T-helper 9 cell (primary cell): ENCODE results near the gene ISY1.
"Not testable (repeated sequence)": the region's sequence is repeated elsewhere in the genome, so short reads cannot be mapped to it uniquely, and the experiment has no call there.

Source experiments
- DNase-seq: peaks from one replicate; pipeline ENCODE4 v3.0.0-alpha.2; 2020

Gene ISY1

DNA sequence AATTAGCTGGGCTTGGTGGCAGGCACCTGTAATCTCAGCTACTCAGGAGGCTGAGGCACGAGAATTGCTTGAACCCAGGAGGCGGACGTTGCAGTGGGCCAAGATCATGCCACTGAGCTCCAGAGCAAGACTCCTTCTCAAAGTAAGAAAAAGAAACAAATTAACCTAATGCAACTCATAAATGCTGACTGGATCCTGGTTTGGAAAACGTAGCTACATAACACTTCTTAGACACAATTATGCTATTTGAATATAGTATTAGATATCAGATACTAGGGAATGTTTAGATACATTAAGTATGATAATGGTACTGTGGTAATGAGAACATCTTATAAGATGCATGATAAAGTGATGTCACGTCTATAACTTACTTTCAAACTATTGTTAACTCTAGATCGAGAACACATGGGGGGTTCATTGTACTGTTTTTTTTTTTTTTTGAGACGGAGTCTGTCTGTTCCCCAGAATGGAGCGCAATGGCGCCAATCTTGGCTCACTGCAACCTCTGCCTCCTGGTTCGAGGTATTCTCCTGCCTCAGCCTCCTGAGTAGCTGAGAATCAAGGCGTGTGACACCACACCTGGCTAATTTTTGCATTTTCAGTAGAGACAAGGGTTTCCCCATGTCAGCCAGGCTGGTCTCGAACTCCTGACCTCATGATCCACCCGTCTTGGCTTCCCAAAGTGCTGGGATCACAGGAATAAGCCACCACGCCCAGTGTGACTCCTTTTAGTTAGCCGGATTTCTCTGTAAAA lies 5.9 kb upstream of the ISY1 start:
- no peak for DNase-seq

DNA sequence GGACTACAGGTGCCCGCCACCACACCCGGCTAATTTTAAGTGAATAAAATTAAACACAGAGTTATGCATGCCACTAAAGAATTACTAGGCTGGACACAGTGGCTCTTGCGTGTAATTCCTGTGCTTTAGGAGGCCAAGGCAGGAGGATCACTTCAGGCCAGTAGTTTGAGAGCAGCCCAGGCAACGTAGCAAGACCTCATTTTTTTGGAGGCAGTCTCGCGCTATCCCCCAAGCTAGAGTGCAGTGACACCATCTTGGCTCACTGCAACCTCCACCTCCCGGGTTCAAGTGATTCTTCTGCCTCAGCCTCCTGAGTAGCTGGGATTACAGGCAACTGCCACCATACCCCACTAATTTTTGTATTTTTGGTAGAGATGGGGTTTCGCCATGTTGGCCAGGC lies 4.7 kb upstream of the ISY1 start:
- DNase-seq = not testable (repeated sequence)

DNA sequence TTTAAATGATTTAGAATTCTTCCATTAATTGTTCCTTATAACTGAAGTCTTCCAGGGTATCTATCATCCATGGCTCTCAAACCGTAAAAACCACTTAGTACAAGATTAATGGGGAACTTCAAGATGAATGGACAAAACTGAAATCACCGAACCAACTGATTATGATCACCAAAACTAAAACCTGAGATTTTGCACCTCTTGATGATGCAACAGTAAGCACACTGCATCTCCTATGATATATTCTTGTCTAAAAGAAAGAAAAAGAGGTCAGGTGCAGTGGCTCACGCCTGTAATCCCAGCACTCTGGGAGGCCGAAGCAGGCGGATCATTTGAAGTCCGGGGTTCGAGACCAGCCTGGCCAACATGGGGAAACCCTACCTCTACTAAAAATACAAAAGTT lies 3.6 kb upstream of the ISY1 start:
- DNase-seq = no peak

DNA sequence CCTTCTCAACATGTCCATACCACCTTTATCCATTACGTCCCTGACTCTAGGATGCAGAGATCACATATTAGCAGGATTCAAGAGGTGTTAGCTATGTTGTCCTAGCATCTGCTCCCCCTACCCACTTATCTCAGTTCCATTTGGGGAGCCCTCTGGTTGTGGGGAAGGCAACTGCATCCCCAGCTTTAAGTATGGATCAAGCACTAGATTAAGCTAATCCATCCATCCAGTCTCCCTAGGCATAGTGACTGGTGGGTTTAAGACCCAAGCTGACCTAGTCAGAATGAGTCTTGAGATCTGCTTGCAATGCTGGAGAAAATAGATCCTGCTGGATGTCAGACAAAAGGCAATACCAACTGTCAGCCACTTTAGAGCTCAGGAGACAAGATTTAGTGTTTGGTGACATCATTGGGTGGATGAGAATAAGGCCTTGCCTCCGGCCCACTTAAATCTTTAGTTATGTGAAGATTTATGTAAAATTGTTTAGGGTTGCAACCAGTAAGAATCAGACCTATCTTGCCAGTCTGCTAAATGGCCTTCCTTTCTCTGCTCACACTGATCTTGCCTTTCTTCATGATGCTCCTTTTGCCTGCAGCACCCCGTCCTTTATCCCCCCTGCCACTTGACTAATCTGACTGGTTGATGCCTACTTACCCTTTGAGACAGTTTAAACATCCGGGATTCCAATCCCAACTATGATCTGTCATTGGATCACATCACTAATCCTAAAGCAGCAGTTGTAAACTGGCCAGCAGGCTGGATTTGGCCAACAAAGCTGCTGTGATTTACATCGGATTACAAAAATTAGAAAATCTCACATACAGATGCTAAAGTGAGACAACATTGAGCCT lies 2.1 kb upstream of the ISY1 start:
- no peak for DNase-seq

DNA sequence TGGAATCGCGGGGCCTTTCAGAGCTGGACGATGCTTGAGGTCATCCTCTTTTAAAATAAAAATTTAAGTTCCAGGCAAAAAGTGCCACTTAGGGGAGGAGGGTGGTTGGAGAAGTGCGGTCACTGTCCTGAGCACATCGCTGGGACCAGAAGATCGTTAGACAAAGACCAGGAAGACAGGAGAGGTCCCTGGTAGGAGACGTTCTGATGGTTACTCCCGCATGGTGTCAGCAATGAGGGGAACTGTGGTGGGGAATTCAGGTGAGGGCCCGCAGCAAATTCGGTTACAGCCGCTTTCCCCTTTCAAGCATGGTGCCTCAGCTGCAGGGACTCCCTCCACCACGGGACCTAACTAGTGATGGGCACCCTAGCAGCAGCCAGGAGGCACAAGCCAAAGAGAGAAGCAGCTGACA lies 1.0 kb upstream of the ISY1 start:
- DNase-seq = no peak

DNA sequence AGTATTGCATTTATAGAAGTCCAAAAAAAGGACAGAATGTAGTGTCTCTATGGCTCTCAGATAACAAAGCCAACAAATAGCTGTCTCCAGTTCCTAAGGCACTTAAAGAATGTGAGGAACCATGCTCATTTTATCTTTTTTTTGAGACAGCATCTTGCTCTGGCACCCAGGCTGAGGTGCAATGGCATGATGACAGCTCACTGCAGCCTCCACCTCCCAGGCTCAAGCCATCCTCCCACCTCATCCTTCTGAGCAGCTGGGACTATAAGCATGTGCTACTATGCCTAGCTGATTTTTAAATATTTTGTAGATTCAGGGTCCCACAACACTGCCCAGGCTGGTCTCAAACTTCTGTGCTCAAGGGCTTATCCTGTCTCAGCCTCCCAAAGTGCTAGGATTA lies 16.1 kb downstream of the ISY1 start:
- DNase-seq = no peak

DNA sequence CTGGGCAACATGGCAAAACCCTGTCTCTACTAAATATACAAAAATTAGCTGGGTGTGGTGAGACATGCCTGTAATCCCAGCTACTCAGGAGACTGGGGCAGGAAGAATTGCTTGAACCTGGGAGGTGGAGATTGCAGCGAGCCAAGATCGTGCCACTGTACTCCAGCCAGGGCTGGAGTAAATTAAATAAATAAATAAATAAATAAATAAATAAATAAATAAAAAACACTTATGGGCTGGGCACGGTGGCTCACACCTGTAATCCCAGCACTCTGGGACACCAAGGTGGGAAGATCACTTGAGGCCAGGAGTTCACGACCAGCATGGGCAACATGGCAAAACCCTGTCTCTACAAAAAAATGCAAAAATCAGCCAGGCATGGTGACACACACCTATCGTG lies 19.9 kb downstream of the ISY1 start:
- DNase-seq = not testable (repeated sequence)

DNA sequence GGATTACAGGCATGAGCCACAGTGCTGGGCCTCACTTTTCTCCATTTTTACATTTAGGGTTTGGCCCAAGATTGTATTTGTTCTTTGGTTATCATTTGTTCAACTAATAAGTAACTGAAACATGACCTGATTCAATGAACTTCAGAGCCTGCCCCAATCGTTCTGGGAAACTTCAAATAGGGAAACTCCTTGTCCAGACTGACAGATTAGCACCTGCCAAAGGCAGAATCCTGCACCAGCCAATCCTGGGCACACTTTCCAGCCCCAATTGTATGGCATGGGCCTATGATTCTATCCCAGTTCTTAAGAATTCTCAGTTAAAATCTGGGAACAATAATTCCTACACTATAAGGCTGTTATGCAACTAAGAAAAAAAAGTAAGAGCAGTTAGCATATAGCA lies 21.0 kb downstream of the ISY1 start:
- DNase-seq = no peak

DNA sequence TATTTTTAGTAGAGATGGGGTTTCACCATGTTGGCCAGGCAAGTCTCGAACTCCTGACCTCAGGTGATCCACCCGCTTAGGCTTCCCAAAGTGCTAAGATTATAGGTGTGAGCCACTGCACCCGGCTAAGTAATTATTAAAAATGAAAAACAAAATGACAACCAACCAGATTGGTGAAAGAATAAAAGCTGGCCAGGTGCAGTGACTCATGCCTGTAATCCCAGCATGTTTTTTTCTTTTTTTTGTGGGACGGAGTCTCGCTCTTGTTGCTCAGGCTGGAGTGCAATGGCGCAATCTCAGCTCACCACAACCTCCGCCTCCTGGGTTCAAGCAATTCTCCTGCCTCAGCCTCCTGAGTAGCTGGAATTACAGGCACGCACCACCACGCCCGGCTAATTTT lies 24.6 kb downstream of the ISY1 start:
- not testable (repeated sequence) for DNase-seq

DNA sequence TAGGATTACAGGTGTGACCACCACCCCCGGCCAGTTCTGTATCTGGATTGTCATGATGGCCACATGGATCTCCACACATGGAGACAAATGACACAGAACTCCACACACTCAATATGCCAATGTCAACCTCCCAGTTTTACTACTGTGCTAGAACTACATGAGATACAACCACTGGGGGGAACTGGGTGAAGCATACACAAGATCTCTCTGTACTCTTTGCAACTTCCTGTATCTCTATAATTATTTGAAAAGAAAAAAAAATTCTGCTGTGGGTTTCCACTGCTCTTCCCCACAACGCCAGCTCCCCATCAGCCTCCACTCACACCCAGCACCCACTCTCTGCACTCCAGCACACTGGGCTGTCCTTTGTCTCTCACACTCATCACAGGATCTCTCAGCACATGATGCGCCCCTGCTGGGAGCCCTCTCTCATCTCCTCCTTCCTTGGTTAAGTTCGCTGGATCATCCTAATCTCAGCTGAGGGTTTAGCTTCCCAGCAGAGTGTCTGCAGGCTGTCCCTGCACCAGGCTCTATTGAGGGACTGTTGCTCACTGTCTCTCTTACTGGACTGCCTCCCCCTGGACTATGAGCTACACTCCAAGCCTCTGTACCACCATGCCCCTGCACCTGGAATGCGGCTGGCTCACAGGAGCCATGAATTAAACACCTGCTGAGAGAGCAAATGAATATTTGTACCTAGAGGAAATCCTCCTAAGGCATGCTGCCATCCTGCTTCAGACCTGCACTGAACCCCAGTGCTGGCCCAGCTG lies 28.6 kb downstream of the ISY1 start:
- no peak for DNase-seq

DNA sequence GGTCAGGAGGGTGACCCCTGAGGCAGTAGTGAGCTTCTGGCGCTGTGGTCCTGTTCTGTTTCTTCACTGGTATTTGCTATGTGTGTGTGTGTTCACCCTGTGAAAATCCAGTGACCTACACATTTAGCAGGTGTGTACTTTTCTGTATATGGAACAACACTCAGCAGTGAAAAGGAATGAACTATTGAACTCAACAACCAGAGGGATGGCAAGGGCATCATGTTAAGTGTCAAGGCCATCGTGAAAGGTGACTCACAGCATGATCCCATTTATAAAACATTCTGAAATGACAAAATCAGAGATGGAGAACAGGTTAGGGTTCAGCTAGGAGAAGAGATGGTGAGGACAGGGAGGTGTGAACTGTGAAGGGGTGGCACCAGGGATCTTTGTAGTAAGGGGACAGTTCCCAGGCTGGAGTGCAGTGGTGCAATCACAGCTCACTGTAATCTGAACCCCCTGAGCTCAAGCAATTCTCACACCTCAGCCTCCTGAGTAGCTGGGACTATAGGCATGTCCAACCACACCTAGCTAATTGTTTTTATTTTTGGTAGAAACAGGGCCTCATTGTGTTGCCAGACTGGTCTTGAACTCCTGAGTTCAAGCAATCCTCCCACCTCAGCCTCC lies 29.3 kb downstream of the ISY1 start:
- no peak for DNase-seq

DNA sequence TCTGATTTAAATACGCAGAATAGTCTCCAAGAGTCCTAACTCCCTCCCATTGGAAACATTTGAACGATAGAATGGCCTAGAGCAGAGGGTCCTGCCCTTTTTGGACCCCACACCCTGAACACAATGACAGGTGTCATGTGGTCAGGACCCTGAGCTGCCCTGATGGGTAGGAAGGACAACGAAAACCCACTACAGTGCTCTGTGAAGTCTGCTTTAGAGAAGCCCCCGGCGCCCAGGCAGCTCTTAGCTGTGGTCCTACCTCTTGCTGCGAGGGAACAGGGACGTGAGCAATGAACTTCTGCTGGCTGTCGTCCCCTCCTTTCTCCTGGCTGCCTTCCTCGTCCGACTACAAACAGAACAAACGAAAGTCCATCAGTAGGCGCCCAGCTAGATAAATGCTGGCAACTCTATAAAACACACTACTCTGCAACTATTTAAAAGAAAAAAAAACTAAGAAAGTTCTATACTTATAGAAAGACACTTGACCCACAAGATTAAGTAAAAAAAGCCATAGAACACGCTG lies 30.5 kb downstream of the ISY1 start:
- no peak for DNase-seq

DNA sequence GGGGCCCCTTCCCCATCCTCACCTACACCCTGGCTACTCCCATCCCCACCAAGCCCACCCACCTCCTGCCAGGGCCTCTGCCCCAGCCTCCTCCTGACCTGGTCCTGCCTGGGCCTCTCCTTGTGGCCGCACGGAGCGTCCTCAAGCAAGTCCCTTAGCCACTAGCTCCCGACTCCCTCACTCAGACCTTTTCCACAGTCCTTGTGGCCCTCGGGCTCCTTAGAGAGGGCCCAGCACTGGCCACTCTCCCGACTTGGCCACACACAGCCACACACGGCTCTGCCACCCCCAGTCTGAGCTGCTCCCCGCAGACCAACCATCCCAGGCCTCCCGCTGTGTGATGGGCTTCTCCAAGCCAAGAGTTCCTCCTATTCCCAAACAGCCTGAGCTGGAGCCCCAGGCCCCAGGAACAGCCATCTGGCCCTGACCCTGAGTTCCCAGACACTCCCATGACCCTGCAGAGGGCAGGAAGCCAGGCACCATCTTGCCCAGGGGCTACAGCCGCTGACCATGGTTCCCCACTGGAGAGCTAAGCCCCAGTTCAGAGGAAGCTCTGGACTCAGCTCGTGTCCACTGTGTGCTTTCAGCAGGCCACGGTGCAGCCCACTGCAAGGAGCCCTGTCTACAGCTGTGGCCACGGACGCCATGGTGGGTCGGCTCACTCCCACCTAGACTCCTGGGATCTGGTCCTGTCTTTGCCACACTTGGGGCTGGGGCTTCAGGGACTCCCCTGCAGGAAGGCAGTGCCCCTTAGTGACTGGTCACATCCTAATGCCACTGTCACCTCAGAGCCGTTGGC lies 32.3 kb downstream of the ISY1 start:
- no peak for DNase-seq

DNA sequence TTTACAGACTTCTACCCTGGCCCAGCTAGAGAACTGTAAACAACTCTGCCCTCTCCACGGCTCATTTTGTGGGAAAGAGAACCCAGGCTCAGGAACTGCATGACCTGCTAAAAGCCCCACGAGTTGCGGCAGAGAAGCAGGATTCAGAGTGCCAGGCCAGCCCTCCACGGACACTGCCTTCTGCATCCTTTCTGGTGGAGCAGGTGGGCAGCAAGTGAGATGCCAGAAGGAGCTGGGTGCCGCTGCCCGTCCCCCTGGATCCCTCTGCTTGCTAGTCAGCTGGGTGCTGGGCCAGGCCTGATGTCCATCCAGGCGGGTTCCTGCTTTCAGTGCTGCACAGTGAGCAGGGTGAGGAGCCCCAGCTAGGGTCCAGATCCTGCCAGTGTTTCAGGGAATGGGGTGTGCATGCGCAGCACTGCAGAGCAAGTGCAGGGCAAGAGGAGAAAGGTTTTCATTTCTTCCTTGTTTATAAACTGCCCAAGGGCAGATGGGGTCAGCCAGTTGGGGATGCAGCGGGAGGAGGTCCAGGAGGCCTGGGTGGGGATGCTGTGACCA lies 34.1 kb downstream of the ISY1 start:
- DNase-seq = no peak

DNA sequence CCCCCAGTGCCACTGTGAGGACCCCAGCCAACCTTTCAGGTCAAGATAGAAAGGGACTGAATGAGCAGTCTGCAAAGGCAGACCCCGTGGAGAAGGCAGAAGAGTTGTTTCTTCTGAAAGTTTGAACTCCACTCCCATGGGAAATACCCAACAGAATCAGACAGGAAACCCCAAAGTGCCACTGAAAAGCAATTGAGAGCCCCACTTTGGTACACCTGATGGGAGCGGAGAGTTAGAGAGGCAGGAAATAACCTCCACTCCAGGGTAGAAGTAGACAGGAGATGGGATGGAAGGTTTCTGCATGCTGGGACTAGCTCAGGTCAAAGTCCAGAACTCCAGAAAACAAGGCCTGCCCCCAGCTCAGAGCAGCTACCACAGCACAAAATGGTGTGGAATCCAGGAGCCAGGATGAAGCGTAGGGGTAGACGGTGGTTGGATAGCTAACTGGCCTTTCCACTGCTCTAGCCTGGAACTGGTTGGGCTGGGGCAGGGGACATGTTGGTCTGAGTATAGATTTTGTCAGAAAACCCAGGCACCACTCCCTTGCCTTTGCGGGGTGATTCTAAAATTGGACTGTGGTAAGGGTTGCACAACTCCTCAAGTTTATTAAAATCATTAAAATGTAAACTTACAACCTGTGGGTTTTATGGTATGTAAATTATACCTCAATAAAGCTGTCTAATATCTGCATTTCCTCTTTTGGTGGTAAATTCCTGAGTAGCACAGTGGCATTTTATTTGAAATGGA lies 37.4 kb downstream of the ISY1 start:
- DNase-seq = peak; percentile 8

DNA sequence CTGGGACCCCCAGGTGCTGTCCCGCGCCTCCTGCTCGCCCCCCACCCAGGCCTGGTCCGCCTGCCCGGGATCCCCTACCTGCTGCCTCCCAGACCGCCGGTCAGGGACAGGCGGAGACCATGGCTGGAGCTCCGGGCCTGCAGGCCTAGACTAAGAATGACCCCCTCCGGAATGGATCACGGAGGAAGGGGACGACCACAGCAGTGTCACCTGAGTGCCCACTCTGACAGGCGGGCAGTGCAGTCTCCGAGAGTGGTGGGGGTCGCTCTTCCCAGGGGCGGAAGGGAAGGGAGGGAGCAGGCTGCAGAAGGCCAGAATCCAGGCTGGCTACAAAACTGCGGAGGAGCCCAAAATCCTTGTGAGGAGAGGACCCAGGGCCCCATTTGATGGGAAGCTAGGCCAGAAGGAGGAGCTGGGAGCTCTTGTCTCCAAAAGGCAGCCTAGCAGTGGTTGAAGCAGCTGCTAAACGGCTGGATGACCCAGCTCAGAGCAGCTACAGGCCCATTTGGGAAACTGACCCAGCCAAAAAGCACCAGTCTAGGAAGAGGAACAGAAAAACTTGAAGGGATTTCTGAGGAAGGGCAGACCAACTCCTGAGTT lies 38.4 kb downstream of the ISY1 start:
- DNase-seq = peak; percentile 4

DNA sequence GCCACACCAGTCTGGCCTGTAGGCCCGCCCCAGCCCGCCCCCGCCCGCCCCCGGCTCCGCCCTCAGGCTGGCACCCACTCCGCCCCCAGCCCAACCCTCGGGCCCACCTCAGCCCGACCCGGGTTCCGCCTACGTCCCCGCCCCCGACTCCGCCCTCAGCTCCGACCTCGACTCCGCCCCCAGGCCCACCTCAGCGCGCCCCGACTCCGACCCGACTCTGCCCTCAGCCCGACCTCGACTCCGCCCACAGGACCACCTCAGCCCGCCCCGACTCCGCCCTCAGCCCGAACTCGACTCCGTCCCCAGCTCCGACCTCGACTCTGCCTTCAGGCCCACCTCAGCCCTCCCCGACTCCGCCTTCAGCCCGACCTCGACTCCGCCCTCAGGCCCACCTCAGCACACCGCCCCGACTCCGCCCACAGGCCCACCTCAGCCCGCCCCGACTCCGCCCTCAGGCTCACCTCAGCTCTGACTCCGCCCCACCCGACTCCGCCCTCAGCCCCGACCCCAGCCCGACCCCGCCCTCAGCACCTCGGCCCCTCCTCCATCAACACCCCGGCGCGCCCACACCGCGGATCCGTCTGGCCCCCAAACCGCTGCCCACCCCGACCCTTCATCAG lies 39.0 kb downstream of the ISY1 start, which contains the start of gene RAB43:
Gene RAB43, minus strand, starts transcription at position 13 of the 620 bp plus-strand sequence. CDS start 315 bp downstream, outside the sequence.
- DNase-seq = peak; percentile 88

DNA sequence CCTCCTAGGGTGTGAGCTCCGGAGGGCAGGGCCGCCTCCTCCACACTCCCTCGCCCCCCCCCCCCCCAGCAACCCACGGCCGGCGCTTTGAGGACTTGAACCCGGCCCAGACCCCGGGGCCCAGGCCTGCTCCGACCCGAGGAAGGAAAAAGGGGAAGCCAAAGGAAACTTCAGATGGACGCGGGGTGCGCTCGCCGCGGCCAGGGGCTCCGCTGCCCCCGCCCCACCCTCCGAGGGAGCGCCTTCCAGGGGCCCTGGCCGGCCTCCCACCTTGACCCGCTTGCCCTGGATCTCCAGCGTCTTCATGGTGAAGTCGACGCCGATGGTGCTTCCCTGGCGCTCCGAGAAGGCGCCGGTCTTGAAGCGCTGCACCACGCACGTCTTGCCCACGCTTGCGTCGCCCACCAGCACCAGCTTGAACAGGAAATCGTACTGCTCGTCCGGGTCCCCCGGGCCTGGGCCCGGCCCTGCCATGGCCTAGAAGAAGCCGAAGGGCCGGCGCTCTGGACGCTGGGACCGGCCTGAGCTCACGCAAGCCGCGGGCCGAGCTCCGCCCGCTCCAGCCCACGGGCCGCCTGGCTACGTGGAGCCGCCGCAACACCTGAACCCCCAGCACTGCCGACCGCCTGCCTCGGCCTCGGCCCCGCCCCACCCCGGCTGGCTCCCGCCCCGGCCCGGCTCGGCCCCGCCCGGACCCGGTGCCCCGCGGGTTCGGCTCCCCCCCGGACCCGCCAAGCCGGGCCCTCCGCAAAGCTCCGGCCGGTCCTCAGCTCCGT lies 39.7 kb downstream of the ISY1 start:
- peak; percentile 15 for DNase-seq
